Lower leg skin (tissue), 4 donors: ENCODE results near the gene CD38. TPM values are rescaled to one million over a fixed set of nuclear protein-coding genes. Genes with fewer than 3 reads are reported as not detected.
"Not testable (repeated sequence)": the region's sequence is repeated elsewhere in the genome, so short reads cannot be mapped to it uniquely, and the experiment has no call there.

Experiments used
- DNase-seq, 2 donors: peaks; one replicate each; pipeline ENCODE4 v3.0.0-alpha.2; 2019; ENCODE audit warnings: low spot score in 2 of 2
- H3K4me3 ChIP-seq: fragments of 200-600 bp; sonication (generic); 2 replicates; pipeline ENCODE4 v1.5.1; 2017; ENCODE audit warnings: mild to moderate bottlenecking, low read depth; ENCODE audit not compliant: poor library complexity, severe bottlenecking
- CTCF ChIP-seq, 3 donors: fragments of 450-650 bp; IDR thresholded peaks; one replicate each; pipeline ENCODE4 v1.5.1; 2016; ENCODE audit warnings: antibody characterized with exemption in 3 of 3, mild to moderate bottlenecking in 3 of 3, moderate library complexity in 2 of 3
- POLR2A ChIP-seq, 2 donors: fragments of 450-650 bp; IDR thresholded peaks; one replicate each; pipeline ENCODE4 v1.6.1; 2016 to 2017; ENCODE audit warnings: antibody characterized with exemption in 2 of 2, mild to moderate bottlenecking in 1 of 2, moderate library complexity in 1 of 2
- WGBS, 2 donors: methylation state at CpG; one replicate each; pipeline ENCODE4 v1.1.5; 2018; 5-methylcytosine and 5-hydroxymethylcytosine counted together
- intact Hi-C: fragments of 100-400 bp; cut with DNase I; formaldehyde crosslinking; loops from one replicate; pipeline ENCODE4 v1.15.0; 2023; ENCODE audit warnings: low total_unique reads
- total RNA-seq, 4 donors: library from RNA; depleted of rRNA; stranded (reverse); fragments of >200 nt; gene quantifications; one replicate each; pipeline ENCODE4 v1.1.0, GENCODE V29; 2016

CD38 gene
- total RNA-seq, 4 donors from 2014 or later: 0.08 to 1.1 (median 0.21) TPM

- TF ChIP-seq POLR2A (IDR thresholded peaks at IDR 0.05) (no peak), CTCF (IDR thresholded peaks at IDR 0.05) (no peak)
- 58 to 73% methylated on average over 6 of the region's 6 CpGs for WGBS, 2 donors
- H3K4me3 ChIP-seq: no peak overlapping the region
- intact Hi-C loops: no loop called here
- no peak for DNase-seq
Measured at GRCh38 chr4:15851969-15852368, 73.8 kb downstream of the CD38 start.

- no peak overlapping the region for H3K4me3 ChIP-seq
- DNase-seq: no peak
- intact Hi-C loops: no loop called here
- TF ChIP-seq CTCF (IDR thresholded peaks at IDR 0.05) (no peak), POLR2A (IDR thresholded peaks at IDR 0.05) (no peak)
- 87 to 88% methylated on average over 9 of the region's 9 CpGs for WGBS, 2 donors
Measured at GRCh38 chr4:15852524-15852923, 74.4 kb downstream of the CD38 start.

- intact Hi-C loops: no loop called here
- 71 to 72% methylated on average over 5 of the region's 5 CpGs for WGBS, 2 donors
- TF ChIP-seq CTCF (IDR thresholded peaks at IDR 0.05): no peak
- TF ChIP-seq POLR2A (IDR thresholded peaks at IDR 0.05): no peak
- no peak for DNase-seq
- H3K4me3 ChIP-seq: no peak overlapping the region
Measured at GRCh38 chr4:15853345-15853744, 75.2 kb downstream of the CD38 start.

GRCh38 chr4:15855804-15856475, 77.8 kb downstream of the CD38 start:
- WGBS, 2 donors: 49 to 54% methylated on average over 7 of the region's 7 CpGs
- DNase-seq: peak in 1 of 2 donors; percentile 60
- TF ChIP-seq POLR2A (IDR thresholded peaks at IDR 0.05) (no peak), CTCF (IDR thresholded peaks at IDR 0.05) (no peak)
- no peak overlapping the region for H3K4me3 ChIP-seq
- intact Hi-C loops: no loop called here

- intact Hi-C loops, DNase-seq, H3K4me3 ChIP-seq: not testable (repeated sequence)
- WGBS, 2 donors: 82 to 83% methylated on average over 4 of the region's 4 CpGs
Measured at GRCh38 chr4:15861198-15861597, 83.1 kb downstream of the CD38 start.

- no peak for DNase-seq
- H3K4me3 ChIP-seq: no peak overlapping the region
- intact Hi-C loops: no loop called here
- 68 to 70% methylated on average over 2 of the region's 2 CpGs for WGBS, 2 donors
- TF ChIP-seq CTCF (IDR thresholded peaks at IDR 0.05) (no peak), POLR2A (IDR thresholded peaks at IDR 0.05) (no peak)
Measured at GRCh38 chr4:15864651-15865566, 86.8 kb downstream of the CD38 start.
